Immature natural killer cell (primary cell): ENCODE results near the gene TMCO1. TPM values are rescaled to one million over a fixed set of nuclear protein-coding genes. Genes with fewer than 3 reads are reported as not detected.
"Not testable (repeated sequence)": the region's sequence is repeated elsewhere in the genome, so short reads cannot be mapped to it uniquely, and the experiment has no call there.

Source experiments
- DNase-seq, 3 donors: peaks; one replicate each; pipeline ENCODE4 v3.0.0; 2022; ENCODE audit warnings: mixed read lengths in 1 of 3
- H3K27ac Mint-ChIP-seq, 6 donors: one replicate each; pipeline ENCODE4 v1.8.0; 2020; ENCODE audit warnings: mixed read lengths in 6 of 6, mild to moderate bottlenecking in 5 of 6, inconsistent platforms in 4 of 6, moderate library complexity in 3 of 6
- H3K27me3 Mint-ChIP-seq, 3 donors: one replicate each; pipeline ENCODE4 v1.8.0; 2020 to 2021; ENCODE audit warnings: low read depth in 3 of 3, mild to moderate bottlenecking in 3 of 3, mixed read lengths in 3 of 3, moderate library complexity in 3 of 3, inconsistent platforms in 1 of 3
- H3K36me3 Mint-ChIP-seq, 3 donors: one replicate each; pipeline ENCODE4 v1.8.0; 2020; ENCODE audit warnings: mixed read lengths in 3 of 3, inconsistent platforms in 2 of 3, mild to moderate bottlenecking in 2 of 3
- H3K4me1 Mint-ChIP-seq, 2 donors: one replicate each; pipeline ENCODE4 v1.8.0; 2020; ENCODE audit warnings: inconsistent platforms in 2 of 2, mild to moderate bottlenecking in 2 of 2, mixed read lengths in 2 of 2, moderate library complexity in 1 of 2
- H3K4me3 Mint-ChIP-seq, 5 donors: one replicate each; pipeline ENCODE4 v1.8.0; 2020; ENCODE audit warnings: mild to moderate bottlenecking in 5 of 5, mixed read lengths in 5 of 5, inconsistent platforms in 3 of 5, moderate library complexity in 3 of 5
- H3K9me3 Mint-ChIP-seq, 6 donors: one replicate each; pipeline ENCODE4 v1.8.0; 2020; ENCODE audit warnings: mild to moderate bottlenecking in 6 of 6, mixed read lengths in 6 of 6, inconsistent platforms in 4 of 6, moderate library complexity in 3 of 6
- polyA plus RNA-seq, 3 donors: library from polyadenylated mRNA; unstranded; fragments of 300-500 nt; fragmentation: Illumina TruSeq; gene quantifications; one replicate each; pipeline ENCODE4 v1.2.3, GENCODE V29; 2021

The TMCO1 gene
- 100 to 1,000 TPM; 146 to 161 (median 152) TPM for polyA plus RNA-seq

GRCh38 chr1:165768513-165769394 is at the start of gene TMCO1:
TSS of gene TMCO1 (minus strand) at chr1:165768868. CDS start at chr1:165768751, 117 bp downstream.
- DNase-seq = peak; percentile 95 to 97 (median 96)
- H3K4me3 Mint-ChIP-seq = peak within 1 kb of the TSS; percentile 91 to 99 (median 94)
- H3K27me3 Mint-ChIP-seq = peaks cover 4 to 10% (median 10%) of the 10 kb centered on the region in 3 donors
- H3K36me3 Mint-ChIP-seq = peaks cover 20 to 33% (median 27%) of the 10 kb centered on the region in 3 donors
- H3K4me1 Mint-ChIP-seq = peaks cover 54 to 65% of the 10 kb centered on the region in 2 donors
- peak within 1 kb of the TSS; percentile 97 to 100 (median 98) for H3K27ac Mint-ChIP-seq
- H3K9me3 Mint-ChIP-seq = no peaks in the 10 kb centered on the region

- H3K27ac Mint-ChIP-seq = no peak overlapping the region
- H3K36me3 Mint-ChIP-seq = no peaks in the 10 kb centered on the region
- peaks cover 2 to 9% (median 7%) of the 10 kb centered on the region in 3 donors for H3K27me3 Mint-ChIP-seq
- H3K9me3 Mint-ChIP-seq = no peaks in the 10 kb centered on the region
- DNase-seq = no peak
- no peak overlapping the region for H3K4me3 Mint-ChIP-seq
- no peaks in the 10 kb centered on the region for H3K4me1 Mint-ChIP-seq
Observed at GRCh38 chr1:165816826-165817497, 48.3 kb upstream of the TMCO1 start.

- no peak for DNase-seq
- H3K27me3 Mint-ChIP-seq = peaks cover 2 to 9% (median 3%) of the 10 kb centered on the region in 3 donors
- H3K36me3 Mint-ChIP-seq = no peaks in the 10 kb centered on the region
- H3K9me3 Mint-ChIP-seq = no peaks in the 10 kb centered on the region
- no peaks in the 10 kb centered on the region for H3K4me1 Mint-ChIP-seq
- no peak overlapping the region for H3K4me3 Mint-ChIP-seq
- no peak overlapping the region for H3K27ac Mint-ChIP-seq
Observed at GRCh38 chr1:165816157-165816556, 47.5 kb upstream of the TMCO1 start.

- Mint-ChIP-seq H3K27me3 (peaks cover 2 to 9% (median 3%) of the 10 kb centered on the region in 3 donors), H3K4me1 (no peaks in the 10 kb centered on the region), H3K27ac (no peak overlapping the region), H3K9me3 (no peaks in the 10 kb centered on the region), H3K36me3 (no peaks in the 10 kb centered on the region), H3K4me3 (no peak overlapping the region)
- no peak for DNase-seq
Observed at GRCh38 chr1:165815725-165816124, 47.1 kb upstream of the TMCO1 start.

- H3K4me3 Mint-ChIP-seq = no peak overlapping the region
- no peaks in the 10 kb centered on the region for H3K4me1 Mint-ChIP-seq
- no peak overlapping the region for H3K27ac Mint-ChIP-seq
- no peak for DNase-seq
- H3K27me3 Mint-ChIP-seq = peaks cover 2 to 3% (median 2%) of the 10 kb centered on the region in 3 donors
- H3K36me3 Mint-ChIP-seq = no peaks in the 10 kb centered on the region
- no peaks in the 10 kb centered on the region for H3K9me3 Mint-ChIP-seq
Observed at GRCh38 chr1:165807613-165808012, 38.9 kb upstream of the TMCO1 start.

- H3K27ac Mint-ChIP-seq, H3K36me3 Mint-ChIP-seq, H3K4me1 Mint-ChIP-seq, H3K27me3 Mint-ChIP-seq, H3K4me3 Mint-ChIP-seq, DNase-seq, H3K9me3 Mint-ChIP-seq: not testable (repeated sequence)
Observed at GRCh38 chr1:165804513-165804912, 35.8 kb upstream of the TMCO1 start.

GRCh38 chr1:165799387-165799786 is 30.7 kb upstream of the TMCO1 start:
- no peak for DNase-seq
- H3K36me3 Mint-ChIP-seq = peaks cover 0 to 11% (median 0%) of the 10 kb centered on the region in 3 donors
- no peak overlapping the region for H3K4me3 Mint-ChIP-seq
- H3K4me1 Mint-ChIP-seq = no peaks in the 10 kb centered on the region
- peaks cover 0 to 7% (median 0%) of the 10 kb centered on the region in 6 donors for H3K9me3 Mint-ChIP-seq
- no peak overlapping the region for H3K27ac Mint-ChIP-seq
- H3K27me3 Mint-ChIP-seq = peaks cover 0 to 6% (median 0%) of the 10 kb centered on the region in 3 donors

- Mint-ChIP-seq H3K9me3 (peaks cover 0 to 7% (median 0%) of the 10 kb centered on the region in 6 donors), H3K27ac (no peak overlapping the region), H3K36me3 (peaks cover 0 to 7% (median 0%) of the 10 kb centered on the region in 3 donors), H3K27me3 (peaks cover 2 to 9% (median 6%) of the 10 kb centered on the region in 3 donors), H3K4me3 (no peak overlapping the region), H3K4me1 (no peaks in the 10 kb centered on the region)
- no peak for DNase-seq
Observed at GRCh38 chr1:165795894-165796293, 27.2 kb upstream of the TMCO1 start.

GRCh38 chr1:165793951-165794350 is 25.3 kb upstream of the TMCO1 start:
- Mint-ChIP-seq H3K9me3 (no peaks in the 10 kb centered on the region), H3K27me3 (peaks cover 2 to 11% (median 6%) of the 10 kb centered on the region in 3 donors), H3K27ac (no peak overlapping the region), H3K4me3 (no peak overlapping the region), H3K4me1 (no peaks in the 10 kb centered on the region), H3K36me3 (no peaks in the 10 kb centered on the region)
- DNase-seq = no peak

- no peaks in the 10 kb centered on the region for H3K4me1 Mint-ChIP-seq
- peaks cover 0 to 6% (median 4%) of the 10 kb centered on the region in 3 donors for H3K36me3 Mint-ChIP-seq
Observed at GRCh38 chr1:165787741-165788140, 19.1 kb upstream of the TMCO1 start.

GRCh38 chr1:165783519-165783918 is 14.9 kb upstream of the TMCO1 start:
- not testable (repeated sequence) for H3K4me1 Mint-ChIP-seq, H3K4me3 Mint-ChIP-seq, H3K27ac Mint-ChIP-seq, H3K9me3 Mint-ChIP-seq, H3K36me3 Mint-ChIP-seq, DNase-seq
- H3K27me3 Mint-ChIP-seq = peaks cover 0 to 23% (median 1%) of the 10 kb centered on the region in 3 donors

More at GRCh38 chr1:165787741-165788140, 19.1 kb upstream of the TMCO1 start:
- no peak for DNase-seq
- peaks cover 3 to 10% (median 7%) of the 10 kb centered on the region in 3 donors for H3K27me3 Mint-ChIP-seq
- H3K27ac Mint-ChIP-seq = no peak overlapping the region
- H3K4me3 Mint-ChIP-seq = no peak overlapping the region
- no peaks in the 10 kb centered on the region for H3K9me3 Mint-ChIP-seq

- H3K4me3 Mint-ChIP-seq, H3K4me1 Mint-ChIP-seq, DNase-seq, H3K27ac Mint-ChIP-seq, H3K9me3 Mint-ChIP-seq, H3K36me3 Mint-ChIP-seq: not testable (repeated sequence)
- peaks cover 0 to 19% (median 3%) of the 10 kb centered on the region in 3 donors for H3K27me3 Mint-ChIP-seq
Observed at GRCh38 chr1:165778197-165778596, 9.5 kb upstream of the TMCO1 start.

GRCh38 chr1:165773324-165773965 is 4.8 kb upstream of the TMCO1 start:
- H3K27ac Mint-ChIP-seq = no peak overlapping the region
- peaks cover 3 to 9% (median 4%) of the 10 kb centered on the region in 3 donors for H3K36me3 Mint-ChIP-seq
- DNase-seq = no peak
- H3K27me3 Mint-ChIP-seq = peaks cover 4 to 10% (median 9%) of the 10 kb centered on the region in 3 donors
- no peak overlapping the region for H3K4me3 Mint-ChIP-seq
- H3K9me3 Mint-ChIP-seq = no peaks in the 10 kb centered on the region
- H3K4me1 Mint-ChIP-seq = peaks cover 20 to 22% of the 10 kb centered on the region in 2 donors
